H1 (cell line): Measurements from ENCODE around the gene APOBEC3C.

ENCODE experiments used
- E2F6 ChIP-seq: IDR thresholded peaks from 2 replicates; pipeline ENCODE4 v1.6.1; 2012; ENCODE audit warnings: inconsistent platforms
- EP300 ChIP-seq, 2 experiments: IDR thresholded peaks; 1 replicate in 1 of 2; 2 replicates in 1 of 2; pipeline ENCODE4 v1.6.1; 2011 to 2012; ENCODE audit warnings: low read depth in 2 of 2, low read length in 2 of 2, mild to moderate bottlenecking in 2 of 2, borderline replicate concordance in 1 of 2, inconsistent platforms in 1 of 2, moderate library complexity in 1 of 2
- TAF7 ChIP-seq: optimal IDR thresholded peaks from 2 replicates; pipeline ENCODE3; 2011; ENCODE audit warnings: low read depth, mild to moderate bottlenecking, inconsistent platforms, low read length, moderate library complexity, borderline replicate concordance

GRCh38 chr22:38971791-38972190 lies 42.3 kb upstream of the APOBEC3C start:
- TF ChIP-seq E2F6 (no peak), EP300 (IDR thresholded peaks at IDR 0.05; ENCODE audit: borderline replicate concordance in 1 of 2, low read depth in 2 of 2, low read length in 2 of 2) (no peak), TAF7 (no peak)
